WTC11 (cell line): ENCODE results near the gene RIPOR2. TPM values are rescaled to one million over a fixed set of nuclear protein-coding genes. Genes with fewer than 3 reads are reported as not detected.

Experiments
- ATAC-seq: fragments of 200-7000 bp; cut with Tn5 transposase; 2 replicates; pipeline ENCODE4 v1.10.0; 2021; ENCODE audit warnings: mild to moderate bottlenecking, moderate library complexity
- CTCF ChIA-PET: fragments of 300-600 bp; sonication (Branson Sonifier 250); formaldehyde crosslinking; loops from one replicate; lab custom pipeline; 2021; ENCODE audit warnings: antibody characterized with exemption; lab: Charles Lee
- POLR2A ChIA-PET: fragments of 350-600 bp; sonication (Branson Sonifier 250); formaldehyde crosslinking; loops from one replicate; lab custom pipeline; 2021; ENCODE audit warnings: antibody characterized with exemption; lab: Charles Lee
- DNase-seq: peaks from one replicate; pipeline ENCODE4 v3.0.0; 2021; ENCODE audit warnings: low spot score
- H3K27ac Mint-ChIP-seq: 2 replicates; pipeline ENCODE4 v1.8.0; 2021; ENCODE audit warnings: mixed read lengths
- H3K27me3 Mint-ChIP-seq: 2 replicates; pipeline ENCODE4 v1.8.0; 2021; ENCODE audit warnings: low read depth, mild to moderate bottlenecking, moderate library complexity, mixed read lengths
- H3K36me3 Mint-ChIP-seq: 2 replicates; pipeline ENCODE4 v1.8.0; 2021; ENCODE audit warnings: mixed read lengths
- H3K4me1 Mint-ChIP-seq: 2 replicates; pipeline ENCODE4 v1.8.0; 2022; ENCODE audit warnings: mixed read lengths
- H3K4me3 Mint-ChIP-seq: 2 replicates; pipeline ENCODE4 v1.8.0; 2021; ENCODE audit warnings: mild to moderate bottlenecking, moderate library complexity, mixed read lengths
- H3K9me3 Mint-ChIP-seq: 2 replicates; pipeline ENCODE4 v1.8.0; 2021; ENCODE audit warnings: mixed read lengths
- CTCF ChIP-seq: fragments of 200-600 bp; IDR thresholded peaks from 2 replicates; pipeline ENCODE4 v1.8.0; 2022; ENCODE audit warnings: antibody characterized with exemption
- FOXP1 ChIP-seq: sonication (generic); formaldehyde crosslinking; IDR thresholded peaks from 2 replicates; pipeline ENCODE4 v1.8.0; 2022; ENCODE audit warnings: missing genetic modification reagents, mild to moderate bottlenecking, moderate library complexity, borderline replicate concordance
- IRF1 ChIP-seq: sonication (generic); formaldehyde crosslinking; IDR thresholded peaks from 2 replicates; pipeline ENCODE4 v1.8.0; 2023; ENCODE audit warnings: missing genetic modification reagents
- JUN ChIP-seq: sonication (generic); formaldehyde crosslinking; IDR thresholded peaks from 2 replicates; pipeline ENCODE4 v1.8.0; 2023; ENCODE audit warnings: mild to moderate bottlenecking, missing genetic modification reagents
- OVOL2 ChIP-seq: fragments of 250-450 bp; sonication (Bioruptor Pico); IDR thresholded peaks from 2 replicates; pipeline ENCODE4 v1.9.0; 2021; ENCODE audit warnings: mild to moderate bottlenecking, borderline replicate concordance
- RELA ChIP-seq: sonication (generic); formaldehyde crosslinking; IDR thresholded peaks from 2 replicates; pipeline ENCODE4 v1.8.1; 2022; ENCODE audit warnings: missing genetic modification reagents, mild to moderate bottlenecking, borderline replicate concordance
- SMAD3 ChIP-seq: sonication (generic); formaldehyde crosslinking; IDR thresholded peaks from 2 replicates; pipeline ENCODE4 v1.8.0; 2022; ENCODE audit warnings: missing genetic modification reagents, mild to moderate bottlenecking, borderline replicate concordance
- SP1 ChIP-seq: sonication (generic); formaldehyde crosslinking; conservative IDR thresholded peaks from 2 replicates; pipeline ENCODE4 v1.8.1; 2022; ENCODE audit warnings: missing genetic modification reagents
- TCF7 ChIP-seq: sonication (generic); formaldehyde crosslinking; IDR thresholded peaks from 2 replicates; pipeline ENCODE4 v1.8.0; 2022; ENCODE audit warnings: mild to moderate bottlenecking, low read depth, missing genetic modification reagents, moderate library complexity
- TP53 ChIP-seq: sonication (generic); formaldehyde crosslinking; IDR thresholded peaks from 2 replicates; pipeline ENCODE4 v1.8.1; 2023; ENCODE audit warnings: mild to moderate bottlenecking, missing genetic modification reagents
- ZNF138 ChIP-seq: sonication (generic); formaldehyde crosslinking; conservative IDR thresholded peaks from 2 replicates; pipeline ENCODE4 v1.8.1; 2022; ENCODE audit warnings: mild to moderate bottlenecking, moderate library complexity, missing genetic modification reagents
- ZNF416 ChIP-seq: fragments of 250-450 bp; sonication (Bioruptor Pico); IDR thresholded peaks from 2 replicates; pipeline ENCODE4 v1.9.0; 2021; ENCODE audit warnings: mild to moderate bottlenecking, inconsistent platforms
- total RNA-seq: library from RNA; stranded (reverse); gene quantifications from 3 replicates; pipeline ENCODE4 v1.2.3, GENCODE V29; 2021
- TF ChIP-seq, protein P1 (sequence below): sonication (generic); formaldehyde crosslinking; IDR thresholded peaks from 2 replicates; pipeline ENCODE4 v1.8.0; 2023; ENCODE audit warnings: missing genetic modification reagents, mild to moderate bottlenecking, borderline replicate concordance
- TF ChIP-seq, protein P2 (sequence below): fragments of 250-450 bp; sonication (Bioruptor Pico); IDR thresholded peaks from 2 replicates; pipeline ENCODE4 v1.9.0; 2021; ENCODE audit warnings: mild to moderate bottlenecking
- TF ChIP-seq, protein P3 (sequence below): sonication (generic); formaldehyde crosslinking; IDR thresholded peaks from 2 replicates; pipeline ENCODE4 v1.8.0; 2022; ENCODE audit warnings: mild to moderate bottlenecking, missing genetic modification reagents
- TF ChIP-seq, protein P4 (sequence below): sonication (generic); formaldehyde crosslinking; conservative IDR thresholded peaks from 2 replicates; pipeline ENCODE4 v1.8.1; 2022; ENCODE audit warnings: mild to moderate bottlenecking, missing genetic modification reagents

RIPOR2 gene
- total RNA-seq, 1 experiment from 2014 or later, result 13.5 TPM

DNA sequence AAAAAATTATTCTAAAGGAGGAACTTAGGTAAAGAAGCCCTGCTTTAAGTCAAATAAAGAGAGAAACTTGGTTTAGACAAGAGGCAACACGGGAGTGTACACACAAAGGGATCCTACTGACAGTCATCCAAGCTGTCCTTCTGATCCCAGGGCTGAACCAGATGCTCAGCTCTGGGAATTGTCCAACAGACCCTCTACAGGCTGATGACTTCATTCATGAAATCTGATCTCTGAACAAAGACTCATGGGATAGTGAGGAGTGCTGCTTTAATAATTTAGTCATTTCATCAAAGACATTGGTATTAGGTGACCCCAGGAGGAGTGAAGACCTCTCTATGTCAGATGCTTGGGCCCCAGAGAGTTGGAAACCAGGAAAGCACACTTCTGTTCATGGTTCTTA is 71.4 kb downstream of the RIPOR2 start (continued):
- TF ChIP-seq, protein P1, sequence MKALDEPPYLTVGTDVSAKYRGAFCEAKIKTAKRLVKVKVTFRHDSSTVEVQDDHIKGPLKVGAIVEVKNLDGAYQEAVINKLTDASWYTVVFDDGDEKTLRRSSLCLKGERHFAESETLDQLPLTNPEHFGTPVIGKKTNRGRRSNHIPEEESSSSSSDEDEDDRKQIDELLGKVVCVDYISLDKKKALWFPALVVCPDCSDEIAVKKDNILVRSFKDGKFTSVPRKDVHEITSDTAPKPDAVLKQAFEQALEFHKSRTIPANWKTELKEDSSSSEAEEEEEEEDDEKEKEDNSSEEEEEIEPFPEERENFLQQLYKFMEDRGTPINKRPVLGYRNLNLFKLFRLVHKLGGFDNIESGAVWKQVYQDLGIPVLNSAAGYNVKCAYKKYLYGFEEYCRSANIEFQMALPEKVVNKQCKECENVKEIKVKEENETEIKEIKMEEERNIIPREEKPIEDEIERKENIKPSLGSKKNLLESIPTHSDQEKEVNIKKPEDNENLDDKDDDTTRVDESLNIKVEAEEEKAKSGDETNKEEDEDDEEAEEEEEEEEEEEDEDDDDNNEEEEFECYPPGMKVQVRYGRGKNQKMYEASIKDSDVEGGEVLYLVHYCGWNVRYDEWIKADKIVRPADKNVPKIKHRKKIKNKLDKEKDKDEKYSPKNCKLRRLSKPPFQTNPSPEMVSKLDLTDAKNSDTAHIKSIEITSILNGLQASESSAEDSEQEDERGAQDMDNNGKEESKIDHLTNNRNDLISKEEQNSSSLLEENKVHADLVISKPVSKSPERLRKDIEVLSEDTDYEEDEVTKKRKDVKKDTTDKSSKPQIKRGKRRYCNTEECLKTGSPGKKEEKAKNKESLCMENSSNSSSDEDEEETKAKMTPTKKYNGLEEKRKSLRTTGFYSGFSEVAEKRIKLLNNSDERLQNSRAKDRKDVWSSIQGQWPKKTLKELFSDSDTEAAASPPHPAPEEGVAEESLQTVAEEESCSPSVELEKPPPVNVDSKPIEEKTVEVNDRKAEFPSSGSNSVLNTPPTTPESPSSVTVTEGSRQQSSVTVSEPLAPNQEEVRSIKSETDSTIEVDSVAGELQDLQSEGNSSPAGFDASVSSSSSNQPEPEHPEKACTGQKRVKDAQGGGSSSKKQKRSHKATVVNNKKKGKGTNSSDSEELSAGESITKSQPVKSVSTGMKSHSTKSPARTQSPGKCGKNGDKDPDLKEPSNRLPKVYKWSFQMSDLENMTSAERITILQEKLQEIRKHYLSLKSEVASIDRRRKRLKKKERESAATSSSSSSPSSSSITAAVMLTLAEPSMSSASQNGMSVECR (CRISPR knock-in tag), result no peak

GRCh38 chr6:24861934-24862333 is 73.8 kb downstream of the RIPOR2 start:
- H3K4me1 Mint-ChIP-seq, result peaks cover 27% of the 10 kb centered on the region
- no peaks in the 10 kb centered on the region for H3K9me3 Mint-ChIP-seq
- H3K27ac Mint-ChIP-seq, result no peak overlapping the region
- no peak overlapping the region for H3K4me3 Mint-ChIP-seq
- ATAC-seq (no peak), DNase-seq (no peak)
- peaks cover 16% of the 10 kb centered on the region for H3K36me3 Mint-ChIP-seq
- no peak for TF ChIP-seq ZNF138 (CRISPR knock-in tag)
- TF ChIP-seq FOXP1 (CRISPR knock-in tag), result no peak
- TF ChIP-seq, protein P2, sequence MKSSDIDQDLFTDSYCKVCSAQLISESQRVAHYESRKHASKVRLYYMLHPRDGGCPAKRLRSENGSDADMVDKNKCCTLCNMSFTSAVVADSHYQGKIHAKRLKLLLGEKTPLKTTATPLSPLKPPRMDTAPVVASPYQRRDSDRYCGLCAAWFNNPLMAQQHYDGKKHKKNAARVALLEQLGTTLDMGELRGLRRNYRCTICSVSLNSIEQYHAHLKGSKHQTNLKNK (CRISPR knock-in tag), result no peak
- TF ChIP-seq, protein P3, sequence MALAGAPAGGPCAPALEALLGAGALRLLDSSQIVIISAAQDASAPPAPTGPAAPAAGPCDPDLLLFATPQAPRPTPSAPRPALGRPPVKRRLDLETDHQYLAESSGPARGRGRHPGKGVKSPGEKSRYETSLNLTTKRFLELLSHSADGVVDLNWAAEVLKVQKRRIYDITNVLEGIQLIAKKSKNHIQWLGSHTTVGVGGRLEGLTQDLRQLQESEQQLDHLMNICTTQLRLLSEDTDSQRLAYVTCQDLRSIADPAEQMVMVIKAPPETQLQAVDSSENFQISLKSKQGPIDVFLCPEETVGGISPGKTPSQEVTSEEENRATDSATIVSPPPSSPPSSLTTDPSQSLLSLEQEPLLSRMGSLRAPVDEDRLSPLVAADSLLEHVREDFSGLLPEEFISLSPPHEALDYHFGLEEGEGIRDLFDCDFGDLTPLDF (CRISPR knock-in tag), result no peak
- TF ChIP-seq, protein P4, sequence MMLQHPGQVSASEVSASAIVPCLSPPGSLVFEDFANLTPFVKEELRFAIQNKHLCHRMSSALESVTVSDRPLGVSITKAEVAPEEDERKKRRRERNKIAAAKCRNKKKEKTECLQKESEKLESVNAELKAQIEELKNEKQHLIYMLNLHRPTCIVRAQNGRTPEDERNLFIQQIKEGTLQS (CRISPR knock-in tag), result no peak
- no peak for TF ChIP-seq RELA (CRISPR knock-in tag)
- no peak for TF ChIP-seq JUN (CRISPR knock-in tag)
- TF ChIP-seq IRF1, result no peak
- no peak for TF ChIP-seq OVOL2
- TF ChIP-seq TP53 (CRISPR knock-in tag), result no peak
- TF ChIP-seq SMAD3, result no peak
- TF ChIP-seq SP1 (CRISPR knock-in tag), result no peak
- TF ChIP-seq ZNF416, result no peak
- TF ChIP-seq TCF7, result no peak
- no peak for TF ChIP-seq CTCF
- ChIA-PET POLR2A (no interaction called here), CTCF (interaction anchor here (1.2 to 1.5 kb wide), 2 partner anchors 130 to 133 kb away, joined by 3 to 4 read pairs; no protein-coding TSS in a partner anchor)
- H3K27me3 Mint-ChIP-seq, result no peaks in the 10 kb centered on the region
